AG09309 (cell line): ENCODE measurements around the gene R3HDML.

Experiments used
- DNase-seq: peaks from one replicate; pipeline ENCODE4 v3.0.0-alpha.2; 2010; ENCODE audit warnings: low read depth
- H3K4me3 ChIP-seq: 2 replicates; pipeline ENCODE4 v1.5.1; 2011; ENCODE audit warnings: mild to moderate bottlenecking, low read depth, low read length, moderate library complexity; ENCODE audit not compliant: control insufficient read depth
- CTCF ChIP-seq: IDR thresholded peaks from 2 replicates; pipeline ENCODE4 v1.5.1; 2011; ENCODE audit warnings: mild to moderate bottlenecking, low read depth, low read length, inconsistent platforms; ENCODE audit not compliant: insufficient read depth, control insufficient read depth; ENCODE audit errors: missing control alignments

R3HDML gene

GRCh38 chr20:44360221-44360620 is 23.4 kb downstream of the R3HDML start:
- no peak for TF ChIP-seq CTCF
- DNase-seq: no peak
- H3K4me3 ChIP-seq: no peak overlapping the region

GRCh38 chr20:44361021-44361420 is 24.2 kb downstream of the R3HDML start:
- TF ChIP-seq CTCF: no peak
- peak; percentile 5 for DNase-seq
- H3K4me3 ChIP-seq: no peak overlapping the region

GRCh38 chr20:44362466-44362940 is 25.7 kb downstream of the R3HDML start:
- no peak for TF ChIP-seq CTCF
- no peak for DNase-seq
- no peak overlapping the region for H3K4me3 ChIP-seq

- DNase-seq: no peak
- no peak overlapping the region for H3K4me3 ChIP-seq
- no peak for TF ChIP-seq CTCF
Measured at GRCh38 chr20:44364068-44364467, 27.2 kb downstream of the R3HDML start.

- TF ChIP-seq CTCF: no peak
- no peak for DNase-seq
- no peak overlapping the region for H3K4me3 ChIP-seq
Measured at GRCh38 chr20:44364780-44365179, 27.9 kb downstream of the R3HDML start.

- TF ChIP-seq CTCF: no peak
- H3K4me3 ChIP-seq: no peak overlapping the region
- no peak for DNase-seq
Measured at GRCh38 chr20:44367746-44368145, 30.9 kb downstream of the R3HDML start.
